GM18505 (cell line): ENCODE results near the gene POLR3B.

Source experiments
- ATAC-seq: cut with Tn5 transposase; IDR thresholded peaks from one replicate; pipeline ENCODE4 v1.9.1; 2021; ENCODE audit not compliant: unreplicated experiment
- POLR2A ChIP-seq: IDR thresholded peaks from 4 replicates; pipeline ENCODE4 v1.6.1; 2011; ENCODE audit warnings: borderline replicate concordance; ENCODE audit not compliant: insufficient read depth, insufficient read length; ENCODE audit errors: extremely low read depth

The POLR3B gene

DNA sequence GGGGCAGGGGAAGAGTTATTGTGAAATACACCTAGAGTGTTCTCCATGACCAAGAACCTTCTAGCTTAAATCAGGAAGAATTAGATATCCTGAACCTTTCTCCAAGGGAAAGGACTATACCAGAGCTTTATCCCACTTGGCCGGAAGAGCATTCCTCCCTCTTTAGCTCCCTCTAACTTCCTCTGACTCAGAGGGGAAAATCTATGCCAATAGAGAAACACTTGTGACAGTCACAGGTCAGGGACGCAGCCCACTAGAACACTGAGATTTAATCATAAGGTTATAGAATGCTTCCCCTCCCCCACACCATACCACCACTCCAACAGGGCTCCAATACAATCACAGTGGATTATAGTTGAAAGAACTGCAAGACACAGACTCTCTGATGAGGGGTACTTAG lies 169.8 kb downstream of the POLR3B start:
- no peak for TF ChIP-seq POLR2A
- ATAC-seq, result no peak

DNA sequence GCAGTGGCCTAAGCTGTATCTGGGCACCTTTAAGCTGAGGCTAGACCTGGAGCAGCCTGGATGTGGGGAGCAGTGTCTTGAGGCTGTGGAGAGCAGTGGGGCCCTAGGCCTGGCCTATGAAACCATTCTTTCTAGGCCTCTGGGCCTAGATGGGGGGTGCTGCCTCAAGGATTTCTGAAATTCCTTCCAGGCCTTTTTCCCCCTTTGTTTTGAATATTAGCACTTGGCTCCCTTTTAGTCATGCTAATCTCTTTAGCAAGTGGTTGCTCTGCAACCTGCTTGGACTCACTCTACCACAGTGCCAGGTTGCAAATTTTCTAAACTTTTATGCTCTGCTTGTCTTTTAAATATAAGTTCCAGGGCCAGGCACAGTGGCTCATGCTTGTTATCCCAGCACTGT lies 183.7 kb downstream of the POLR3B start:
- no peak for TF ChIP-seq POLR2A
- ATAC-seq, result no peak

DNA sequence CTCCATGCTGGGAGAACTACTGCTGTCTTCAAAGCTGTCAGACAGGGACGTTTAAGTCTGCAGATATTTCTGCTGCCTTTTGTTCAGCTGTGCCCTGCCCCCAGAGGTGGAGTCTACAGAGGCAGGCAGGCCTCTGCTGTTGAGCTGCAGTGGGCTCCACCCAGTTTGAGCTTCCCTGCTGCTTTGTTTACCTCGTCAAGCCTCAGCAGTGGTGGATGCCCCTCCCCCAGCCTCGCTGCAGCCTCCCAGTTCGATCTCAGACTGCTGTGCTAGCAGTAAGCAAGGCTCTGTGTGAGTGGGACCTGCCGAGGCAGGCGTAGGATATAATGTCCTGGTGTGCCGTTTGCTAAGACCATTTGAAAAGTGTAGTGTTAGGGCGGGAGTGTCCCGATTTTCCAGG lies 193.9 kb downstream of the POLR3B start:
- no peak for ATAC-seq
- TF ChIP-seq POLR2A, result no peak

DNA sequence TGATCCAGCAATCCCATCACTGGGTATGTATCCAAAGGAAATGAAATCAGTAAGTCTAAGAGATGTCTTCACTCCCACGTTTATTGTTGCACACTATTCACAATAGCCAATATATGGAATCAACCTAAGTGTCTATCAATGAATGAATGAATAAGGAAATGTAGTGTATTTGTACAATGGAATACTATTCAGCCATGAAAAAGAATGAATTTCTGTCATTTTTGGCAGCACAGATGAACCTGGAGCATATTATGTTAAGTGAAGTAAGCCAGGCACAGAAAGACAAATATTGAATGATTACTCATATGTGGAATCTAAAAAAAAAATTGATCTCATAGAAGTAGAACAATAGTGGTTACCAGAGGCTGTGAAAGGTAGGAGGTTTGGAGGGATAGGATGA lies 194.7 kb downstream of the POLR3B start:
- TF ChIP-seq POLR2A, result no peak
- ATAC-seq, result no peak
